ENCODE data around the gene MTERF4.

Gene MTERF4

GRCh38 chr2:241121008-241121407, 18.9 kb upstream of the MTERF4 start:
- no peak for TF ChIP-seq CTCF (conservative IDR thresholded peaks at IDR 0.05; ENCODE audit: control insufficient read depth, insufficient read depth, low read depth, low read length)
- no peak for DNase-seq (ENCODE audit: low read depth)
- no peak overlapping the region for H3K4me3 ChIP-seq (ENCODE audit: control insufficient read depth, low read depth, low read length)

GRCh38 chr2:241120440-241120839, 18.4 kb upstream of the MTERF4 start:
- no peak for DNase-seq (ENCODE audit: low read depth)
- no peak for TF ChIP-seq CTCF (conservative IDR thresholded peaks at IDR 0.05; ENCODE audit: control insufficient read depth, insufficient read depth, low read depth, low read length)
- no peak overlapping the region for H3K4me3 ChIP-seq (ENCODE audit: control insufficient read depth, low read depth, low read length)

GRCh38 chr2:241118737-241119505, 16.8 kb upstream of the MTERF4 start:
- no peak for DNase-seq (ENCODE audit: low read depth)
- TF ChIP-seq CTCF (conservative IDR thresholded peaks at IDR 0.05; ENCODE audit: control insufficient read depth, insufficient read depth, low read depth, low read length) = no peak
- H3K4me3 ChIP-seq (ENCODE audit: control insufficient read depth, low read depth, low read length) = no peak overlapping the region

GRCh38 chr2:241116606-241117560, 14.8 kb upstream of the MTERF4 start:
- DNase-seq (ENCODE audit: low read depth) = no peak
- H3K4me3 ChIP-seq (ENCODE audit: control insufficient read depth, low read depth, low read length) = no peak overlapping the region
- no peak for TF ChIP-seq CTCF (conservative IDR thresholded peaks at IDR 0.05; ENCODE audit: control insufficient read depth, insufficient read depth, low read depth, low read length)

- H3K4me3 ChIP-seq (ENCODE audit: control insufficient read depth, low read depth, low read length) = no peak overlapping the region
- no peak for TF ChIP-seq CTCF (conservative IDR thresholded peaks at IDR 0.05; ENCODE audit: control insufficient read depth, insufficient read depth, low read depth, low read length)
- no peak for DNase-seq (ENCODE audit: low read depth)
Observed at GRCh38 chr2:241115361-241115760, 13.3 kb upstream of the MTERF4 start.

GRCh38 chr2:241114836-241115235, 12.7 kb upstream of the MTERF4 start:
- DNase-seq (ENCODE audit: low read depth) = no peak
- H3K4me3 ChIP-seq (ENCODE audit: control insufficient read depth, low read depth, low read length) = no peak overlapping the region
- no peak for TF ChIP-seq CTCF (conservative IDR thresholded peaks at IDR 0.05; ENCODE audit: control insufficient read depth, insufficient read depth, low read depth, low read length)

Measured in fibroblast of mammary gland (primary cell).